Astrocyte of the spinal cord (primary cell): ENCODE data around the gene ADNP2.

Experiments
- DNase-seq: peaks from one replicate; pipeline ENCODE4 v3.0.0; 2011; ENCODE audit warnings: low read depth, low spot score
- H3K4me3 ChIP-seq: 2 replicates; pipeline ENCODE4 v1.5.1; 2011; ENCODE audit warnings: low read depth, mild to moderate bottlenecking, low read length, moderate library complexity
- CTCF ChIP-seq: IDR thresholded peaks from 2 replicates; pipeline ENCODE4 v1.5.1; 2012; ENCODE audit warnings: low read depth, mild to moderate bottlenecking, low read length, inconsistent platforms
- in situ Hi-C: cut with HindIII; loops from 2 replicates; pipeline ENCODE4 v1.10.0; 2017; ENCODE audit warnings: low sequenced_read_pairs

ADNP2 gene

GRCh38 chr18:80129672-80130367 lies 20.8 kb downstream of the ADNP2 start:
- TF ChIP-seq CTCF, result no peak
- no peak for DNase-seq
- in situ Hi-C loops, result no loop called here
- H3K4me3 ChIP-seq, result no peak overlapping the region

GRCh38 chr18:80130555-80130954 lies 21.5 kb downstream of the ADNP2 start:
- TF ChIP-seq CTCF, result no peak
- no peak for DNase-seq
- no peak overlapping the region for H3K4me3 ChIP-seq
- in situ Hi-C loops, result no loop called here

GRCh38 chr18:80132180-80132812 lies 23.2 kb downstream of the ADNP2 start:
- no peak overlapping the region for H3K4me3 ChIP-seq
- TF ChIP-seq CTCF, result no peak
- DNase-seq, result no peak
- in situ Hi-C loops, result no loop called here

- no peak for DNase-seq
- no peak overlapping the region for H3K4me3 ChIP-seq
- TF ChIP-seq CTCF, result no peak
- in situ Hi-C loops, result no loop called here
These were observed 24.1 kb downstream of the ADNP2 start for GRCh38 chr18:80133124-80133523.

- no peak for DNase-seq
- no peak overlapping the region for H3K4me3 ChIP-seq
- in situ Hi-C loops, result no loop called here
- no peak for TF ChIP-seq CTCF
These were observed 26.1 kb downstream of the ADNP2 start for GRCh38 chr18:80135136-80135535.

- in situ Hi-C loops, result no loop called here
- DNase-seq, result no peak
- no peak for TF ChIP-seq CTCF
- H3K4me3 ChIP-seq, result no peak overlapping the region
These were observed 27.6 kb downstream of the ADNP2 start for GRCh38 chr18:80136679-80137078.
